Suprapubic skin (tissue), 4 donors: ENCODE results near the gene EGFR. TPM values are rescaled to one million over a fixed set of nuclear protein-coding genes. Genes with fewer than 3 reads are reported as not detected.

Experiments
- DNase-seq, 2 donors: peaks; one replicate each; pipeline ENCODE4 v3.0.0-alpha.2; 2019; ENCODE audit warnings: low spot score in 2 of 2
- H3K27ac ChIP-seq: fragments of 200-600 bp; sonication (generic); one replicate; pipeline ENCODE4 v1.5.1; 2019
- H3K27me3 ChIP-seq: fragments of 200-600 bp; sonication (generic); one replicate; pipeline ENCODE4 v1.5.1; 2019
- H3K36me3 ChIP-seq: fragments of 200-600 bp; sonication (generic); one replicate; pipeline ENCODE4 v1.5.1; 2019
- H3K4me1 ChIP-seq: fragments of 200-600 bp; sonication (generic); one replicate; pipeline ENCODE4 v1.5.1; 2019
- H3K4me3 ChIP-seq: fragments of 200-600 bp; sonication (generic); one replicate; pipeline ENCODE4 v1.5.1; 2019; ENCODE audit warnings: mild to moderate bottlenecking
- H3K9me3 ChIP-seq: fragments of 200-600 bp; sonication (generic); one replicate; pipeline ENCODE4 v1.5.1; 2019
- CTCF ChIP-seq, 2 donors: fragments of 200-600 bp in 1 of 2; fragments of 450-650 bp in 1 of 2; sonication (generic) in 1 of 2; IDR thresholded peaks; one replicate each; pipeline ENCODE4 v1.5.1; 2016 to 2019; ENCODE audit warnings: antibody characterized with exemption in 2 of 2, mild to moderate bottlenecking in 1 of 2, moderate library complexity in 1 of 2
- EP300 ChIP-seq: sonication (generic); formaldehyde crosslinking; IDR thresholded peaks from one replicate; pipeline ENCODE4 v1.6.1; 2017; ENCODE audit warnings: antibody characterized with exemption
- POLR2A ChIP-seq, 2 donors: fragments of 450-650 bp; IDR thresholded peaks; one replicate each; pipeline ENCODE4 v1.6.1; 2017; ENCODE audit warnings: antibody characterized with exemption in 2 of 2, mild to moderate bottlenecking in 2 of 2, moderate library complexity in 2 of 2
- POLR2AphosphoS5 ChIP-seq, 3 donors: sonication (generic); formaldehyde crosslinking; IDR thresholded peaks; one replicate each; pipeline ENCODE4 v1.6.1; 2017; ENCODE audit warnings: antibody characterized with exemption in 3 of 3
- whole genome bisulfite sequencing: methylation state at CpG from one replicate; pipeline ENCODE4 v1.1.5; 2018; 5-methylcytosine and 5-hydroxymethylcytosine counted together
- total RNA-seq, 4 donors: library from RNA; depleted of rRNA; stranded (reverse); fragments of >200 nt; gene quantifications; one replicate each; pipeline ENCODE4 v1.1.0, GENCODE V29; 2016

The EGFR gene
- total RNA-seq, 4 donors from 2014 or later: 231 to 341 (median 271) TPM

- Histone ChIP-seq H3K27me3 (no peaks in the 10 kb centered on the region), H3K27ac (peak overlapping the region; percentile 99), H3K4me3 (peak overlapping the region; percentile 91), H3K9me3 (no peaks in the 10 kb centered on the region), H3K4me1 (peaks cover 41% of the 10 kb centered on the region), H3K36me3 (no peaks in the 10 kb centered on the region)
- 2% methylated on average over 51 of the region's 78 CpGs for WGBS
- TF ChIP-seq POLR2A (IDR thresholded peaks at IDR 0.05): no peak
- no peak for TF ChIP-seq POLR2AphosphoS5 (IDR thresholded peaks at IDR 0.05)
- TF ChIP-seq EP300: no peak
- TF ChIP-seq CTCF (IDR thresholded peaks at IDR 0.05): no peak
- no peak for DNase-seq
Observed at GRCh38 chr7:55019691-55020465, 1.1 kb downstream of the EGFR start.

DNA sequence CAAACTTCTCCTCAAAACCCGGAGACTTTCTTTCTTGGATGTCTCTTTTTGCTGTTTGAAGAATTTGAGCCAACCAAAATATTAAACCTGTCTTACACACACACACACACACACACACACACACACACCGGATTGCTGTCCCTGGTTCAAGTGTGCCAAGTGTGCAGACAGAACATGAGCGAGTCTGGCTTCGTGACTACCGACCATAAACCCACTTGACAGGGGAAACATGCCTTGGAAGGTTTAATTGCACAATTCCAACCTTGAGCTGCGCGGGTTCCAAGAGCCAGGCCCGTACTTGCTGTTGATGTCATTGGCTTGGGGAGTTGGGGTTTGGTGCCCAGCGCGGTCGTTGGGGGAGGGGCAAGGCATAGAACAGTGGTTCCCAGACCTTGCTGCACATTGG is 1.7 kb downstream of the EGFR start:
- Histone ChIP-seq H3K27me3 (no peaks in the 10 kb centered on the region), H3K9me3 (no peaks in the 10 kb centered on the region), H3K36me3 (no peaks in the 10 kb centered on the region), H3K4me3 (peak overlapping the region; percentile 91), H3K4me1 (peaks cover 47% of the 10 kb centered on the region), H3K27ac (peak overlapping the region; percentile 99)
- peak; percentile 84 to 88 for DNase-seq
- peak in 2 of 3 donors; percentile 73 to 89 for TF ChIP-seq POLR2AphosphoS5 (IDR thresholded peaks at IDR 0.05)
- no peak for TF ChIP-seq POLR2A (IDR thresholded peaks at IDR 0.05)
- no peak for TF ChIP-seq CTCF (IDR thresholded peaks at IDR 0.05)
- no peak for TF ChIP-seq EP300
- WGBS: 23% methylated on average over 11 of the region's 11 CpGs

GRCh38 chr7:55021053-55021452 is 2.2 kb downstream of the EGFR start:
- WGBS: 46% methylated on average over 9 of the region's 9 CpGs
- no peak for DNase-seq
- Histone ChIP-seq H3K36me3 (no peaks in the 10 kb centered on the region), H3K27ac (peak overlapping the region; percentile 99), H3K4me1 (peaks cover 53% of the 10 kb centered on the region), H3K27me3 (no peaks in the 10 kb centered on the region), H3K4me3 (peak overlapping the region; percentile 91), H3K9me3 (no peaks in the 10 kb centered on the region)
- TF ChIP-seq EP300: no peak
- no peak for TF ChIP-seq CTCF (IDR thresholded peaks at IDR 0.05)
- TF ChIP-seq POLR2A (IDR thresholded peaks at IDR 0.05): no peak
- TF ChIP-seq POLR2AphosphoS5 (IDR thresholded peaks at IDR 0.05): no peak

DNA sequence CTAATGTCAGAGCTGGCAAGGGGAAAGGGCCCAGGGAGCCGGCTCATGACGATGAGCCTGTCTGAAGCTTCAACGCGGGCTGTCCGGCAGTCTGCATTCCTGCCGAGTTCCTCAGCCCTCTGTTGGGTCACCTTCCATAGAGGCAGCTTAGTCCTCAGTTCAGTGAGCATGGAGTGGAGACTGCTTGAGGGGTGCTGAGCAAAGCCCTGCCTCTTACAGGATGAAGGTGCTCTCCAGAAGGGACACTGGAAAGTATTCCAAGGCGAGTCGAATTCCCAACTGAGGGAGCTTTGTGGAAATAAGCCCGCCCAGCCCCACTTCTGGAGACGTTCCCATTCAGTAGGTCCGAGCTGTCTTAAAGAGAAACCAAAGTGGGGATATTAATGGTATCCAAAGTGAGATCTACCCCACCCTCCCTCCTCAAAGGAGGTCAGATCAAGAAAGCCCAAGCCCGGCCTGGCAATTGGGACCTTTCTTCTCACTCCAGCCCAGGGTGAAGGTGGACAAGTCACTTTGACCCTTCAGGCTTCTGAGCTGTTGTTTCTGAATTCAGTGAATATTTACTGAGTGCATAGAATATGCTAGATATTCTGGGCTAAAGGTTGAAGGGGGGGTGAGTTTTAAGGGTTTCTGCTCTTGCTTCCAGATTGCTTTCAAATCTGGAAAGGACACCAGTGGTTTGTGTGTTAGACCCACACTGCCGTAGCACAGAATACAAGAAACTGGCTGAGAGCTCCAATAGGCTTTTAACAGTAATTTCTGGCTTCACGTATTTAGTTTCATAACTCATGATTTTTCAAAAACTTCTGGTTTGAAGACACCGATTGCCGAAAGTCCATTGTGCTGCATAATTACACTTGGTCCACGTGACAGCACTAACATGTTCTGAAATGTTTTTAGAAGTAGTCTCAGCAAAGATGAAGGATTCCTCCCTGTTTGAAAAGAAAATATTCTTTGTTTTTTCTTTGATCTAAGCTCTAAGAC is 3.5 kb downstream of the EGFR start:
- no peak for DNase-seq

More for the DNA sequence above, 3.5 kb downstream of the EGFR start:
- no peaks in the 10 kb centered on the region for H3K27me3 ChIP-seq
- WGBS: 27% methylated on average over 15 of the region's 17 CpGs
- no peaks in the 10 kb centered on the region for H3K36me3 ChIP-seq
- peak overlapping the region; percentile 99 for H3K27ac ChIP-seq
- peak overlapping the region; percentile 91 for H3K4me3 ChIP-seq
- H3K4me1 ChIP-seq: peaks cover 65% of the 10 kb centered on the region
- H3K9me3 ChIP-seq: no peaks in the 10 kb centered on the region
- TF ChIP-seq POLR2AphosphoS5 (IDR thresholded peaks at IDR 0.05): no peak
- TF ChIP-seq EP300: no peak
- TF ChIP-seq CTCF (IDR thresholded peaks at IDR 0.05): no peak
- no peak for TF ChIP-seq POLR2A (IDR thresholded peaks at IDR 0.05)
